Aortic smooth muscle cell (primary cell): ENCODE measurements around the gene TASOR2. TPM values are rescaled to one million over a fixed set of nuclear protein-coding genes. Genes with fewer than 3 reads are reported as not detected.

ENCODE experiments used
- total RNA-seq: library from RNA; depleted of rRNA; stranded (reverse); fragments of >200 nt; gene quantifications from 2 replicates; pipeline ENCODE4 v1.2.3, GENCODE V29; 2014

TASOR2 gene
- 54.6 and 64.7 TPM in 2 replicates for total RNA-seq

DNA sequence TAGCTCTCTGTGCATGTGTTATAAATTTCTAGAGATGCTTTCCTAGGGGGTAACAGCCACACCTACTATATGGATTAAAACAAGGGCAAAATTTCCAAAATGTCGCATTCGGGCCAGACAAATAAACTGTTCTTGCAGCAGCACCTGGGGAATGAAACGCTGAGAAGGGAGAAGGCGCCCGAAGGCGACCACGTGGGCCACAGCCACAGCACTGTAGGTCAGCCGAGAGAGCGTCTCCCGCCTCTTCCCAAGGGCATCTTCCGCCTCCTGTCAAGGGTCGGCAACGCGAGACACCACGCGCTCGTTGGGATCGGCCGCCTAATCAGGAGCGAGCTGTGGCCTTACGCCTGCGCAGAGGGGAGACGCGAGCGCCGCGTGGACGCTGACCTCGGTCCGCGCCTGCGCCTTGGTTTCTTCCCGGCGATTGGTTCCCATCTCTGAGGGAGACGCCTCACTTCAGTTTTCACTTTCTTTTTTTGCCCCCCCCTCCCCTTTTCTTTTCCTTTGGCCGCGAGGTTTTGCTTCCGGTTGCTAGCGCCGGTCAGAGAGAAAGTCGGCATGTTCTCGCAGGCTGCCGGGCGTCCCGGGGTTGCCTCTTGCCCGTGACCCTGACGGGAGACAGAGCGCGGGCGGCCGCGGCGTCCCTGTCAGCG is at the start of gene TASOR2:
Gene TASOR2, plus strand, starts transcription at position 521 of the 653 bp plus-strand sequence. CDS start 35,805 bp downstream, outside the sequence.

GRCh38 chr10:5666008-5666840 is 18.4 kb upstream of the TASOR2 start, which contains the start of gene ASB13:
ASB13 (minus strand) TSS chr10:5666595; CDS start chr10:5666551, 44 bp downstream.

Other genes with a start within 250 kb of the TASOR2 start
- gene CALML5, start 185.3 kb upstream of the TASOR2 start, total RNA-seq, result not detected in 2 replicates
- gene CALML3, start 159.9 kb upstream of the TASOR2 start, total RNA-seq, result not detected in 2 replicates
- 9.2 and 9.8 TPM in 2 replicates for gene ASB13, start 18.2 kb upstream of the TASOR2 start, total RNA-seq
- gene GDI2, start 128.6 kb downstream of the TASOR2 start, total RNA-seq, result 465 and 503 TPM in 2 replicates
- 6.8 and 9.1 TPM in 2 replicates for gene ANKRD16, start 205.1 kb downstream of the TASOR2 start, total RNA-seq
- gene FBH1, start 205.4 kb downstream of the TASOR2 start, total RNA-seq, result 109 and 137 TPM in 2 replicates